GM18907 (cell line): ENCODE data around the gene MIF.
"Not testable (repeated sequence)": the region's sequence is repeated elsewhere in the genome, so short reads cannot be mapped to it uniquely, and the experiment has no call there.

ENCODE experiments used
- ATAC-seq: cut with Tn5 transposase; IDR thresholded peaks from one replicate; pipeline ENCODE4 v1.9.1; 2021; ENCODE audit warnings: mild to moderate bottlenecking, moderate library complexity; ENCODE audit not compliant: unreplicated experiment

The MIF gene

GRCh38 chr22:23893945-23894709 is at the start of gene MIF:
TSS of gene MIF (plus strand) at chr22:23894383. CDS start at chr22:23894475, 92 bp downstream.
- peak; percentile 80 for ATAC-seq

DNA sequence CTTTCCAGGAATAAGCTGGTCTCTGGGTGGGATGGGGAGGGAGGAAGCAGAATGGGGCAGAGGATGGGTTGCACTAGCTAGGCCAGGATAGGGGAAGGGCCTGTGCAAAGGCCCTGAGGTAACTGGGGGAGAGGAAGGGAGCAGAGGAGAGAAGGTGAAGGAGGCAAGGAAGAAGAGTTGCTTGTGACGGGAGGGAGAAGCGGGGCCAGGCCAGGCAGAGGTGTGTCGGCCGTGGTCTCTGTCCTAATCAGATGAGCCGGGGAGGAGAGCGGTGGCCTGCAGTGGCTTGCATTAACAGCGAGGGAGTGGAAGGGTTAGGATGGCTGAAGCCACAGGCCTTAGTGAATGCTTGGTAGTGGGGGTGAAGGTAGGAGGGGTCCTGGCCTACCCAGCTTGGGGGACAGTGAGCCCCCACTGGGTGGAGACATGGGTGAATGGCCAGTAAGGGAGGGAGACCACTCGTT is 49.4 kb upstream of the MIF start:
- peak; percentile 5 for ATAC-seq

DNA sequence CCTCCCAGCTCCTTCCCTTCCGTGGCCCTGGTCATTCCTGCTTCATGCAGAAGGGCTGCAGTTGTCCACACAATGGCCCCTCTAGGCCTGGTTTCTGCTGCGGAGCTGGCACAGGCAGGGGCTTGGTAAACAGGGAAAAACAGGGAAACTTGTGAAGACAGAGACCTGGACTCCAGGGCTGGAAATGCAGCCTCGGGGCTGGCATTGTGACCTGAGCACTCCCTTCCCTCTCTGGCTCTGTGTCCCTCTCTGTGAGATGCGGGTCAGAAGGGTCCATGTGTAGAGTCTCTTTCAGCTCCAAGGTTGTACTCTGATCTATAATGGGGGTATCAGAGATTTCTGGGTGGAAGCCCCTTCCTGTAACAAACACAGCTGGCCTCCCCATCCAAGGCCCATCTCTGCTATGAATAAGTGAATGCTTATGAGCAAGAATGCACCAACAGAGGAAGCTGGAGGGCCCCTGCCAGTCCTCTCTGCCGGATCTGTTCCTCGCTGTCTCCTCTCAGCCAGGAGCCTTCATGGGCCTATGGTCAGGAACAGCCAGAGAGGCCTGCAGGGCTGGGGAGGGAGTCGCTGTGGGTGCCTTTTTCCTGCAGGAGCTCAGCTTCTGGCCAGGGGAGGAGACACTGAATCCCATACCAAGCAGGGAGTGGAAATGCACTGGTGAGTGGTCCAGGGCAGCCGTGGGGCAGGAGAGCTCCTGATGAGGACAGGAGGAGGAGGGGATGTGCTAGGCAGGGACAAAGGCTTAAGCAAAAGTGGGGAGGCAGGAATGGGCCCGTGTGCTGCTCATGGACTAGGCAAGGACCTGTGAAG is 48.7 kb upstream of the MIF start:
- no peak for ATAC-seq

GRCh38 chr22:23846081-23846469 is 48.1 kb upstream of the MIF start:
- ATAC-seq = no peak

DNA sequence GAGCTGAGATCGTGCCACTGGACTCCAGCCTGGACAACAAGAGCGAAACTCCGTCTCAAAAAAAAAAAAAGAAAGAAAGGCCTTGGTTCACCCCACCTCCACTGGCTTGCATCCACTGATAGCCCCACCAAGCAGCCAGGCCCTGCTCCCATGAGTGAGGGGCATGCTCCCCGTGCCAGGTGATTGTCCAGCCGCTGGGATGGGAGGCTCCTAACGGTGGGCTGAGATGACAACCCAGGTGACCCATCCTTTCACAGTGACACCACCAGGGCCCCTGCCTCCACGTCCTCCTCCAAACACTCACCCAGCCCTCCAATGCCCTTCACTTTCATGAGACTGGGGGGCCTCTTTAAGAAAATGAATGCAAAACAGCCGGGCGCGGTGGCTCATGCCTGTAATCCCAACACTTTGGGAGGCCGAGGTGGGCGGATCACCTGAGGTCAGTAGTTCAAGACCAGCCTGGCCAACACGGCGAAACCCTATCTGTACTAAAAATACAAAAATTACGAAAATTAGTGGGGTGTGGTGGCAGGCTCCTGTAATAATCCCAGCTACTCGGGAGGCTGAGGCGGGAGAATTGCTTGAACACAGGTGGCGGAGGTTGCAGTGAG is 46.8 kb upstream of the MIF start:
- no peak for ATAC-seq

DNA sequence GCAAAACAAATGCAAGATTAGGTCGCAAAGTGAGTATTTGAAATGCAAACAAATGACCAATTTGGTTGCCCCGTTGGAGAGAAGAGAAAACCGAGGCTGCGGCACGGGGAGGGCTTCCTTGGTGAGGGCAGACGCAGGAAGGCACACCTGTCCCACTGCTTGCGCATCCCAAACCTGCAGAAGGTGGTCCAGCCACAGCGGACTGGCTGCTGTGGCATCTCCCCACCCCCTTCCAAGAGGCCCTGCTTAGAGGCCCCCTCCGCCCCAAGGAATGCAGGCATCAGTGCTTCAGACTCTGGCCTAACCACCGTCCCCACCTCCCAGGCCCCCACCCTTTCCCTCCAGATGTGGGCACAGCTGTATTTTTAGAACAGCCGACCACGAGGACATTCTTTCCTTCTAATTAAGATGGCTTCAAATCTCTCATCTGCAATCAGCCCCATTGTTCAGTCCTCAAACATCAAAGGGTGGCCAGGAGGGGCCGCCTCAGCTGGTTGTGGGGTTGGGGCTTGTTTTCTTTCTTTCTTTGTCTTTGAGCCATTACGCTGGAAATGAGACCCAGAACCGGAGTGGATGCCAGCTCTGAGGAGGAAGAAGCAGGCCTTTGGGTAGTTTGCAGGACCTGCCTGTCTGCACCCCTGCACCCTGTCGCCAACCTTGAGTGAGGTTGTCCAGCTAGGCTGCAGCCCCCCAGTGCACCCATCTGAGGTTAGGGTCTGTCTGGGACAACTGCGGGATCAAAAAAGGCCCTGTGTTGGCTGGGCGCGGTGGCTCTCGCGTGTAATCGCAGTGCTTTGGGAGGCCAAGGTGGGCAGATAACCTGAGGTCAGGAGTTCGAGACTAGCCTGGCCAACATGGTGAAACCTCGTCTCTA is 46.0 kb upstream of the MIF start:
- no peak for ATAC-seq

DNA sequence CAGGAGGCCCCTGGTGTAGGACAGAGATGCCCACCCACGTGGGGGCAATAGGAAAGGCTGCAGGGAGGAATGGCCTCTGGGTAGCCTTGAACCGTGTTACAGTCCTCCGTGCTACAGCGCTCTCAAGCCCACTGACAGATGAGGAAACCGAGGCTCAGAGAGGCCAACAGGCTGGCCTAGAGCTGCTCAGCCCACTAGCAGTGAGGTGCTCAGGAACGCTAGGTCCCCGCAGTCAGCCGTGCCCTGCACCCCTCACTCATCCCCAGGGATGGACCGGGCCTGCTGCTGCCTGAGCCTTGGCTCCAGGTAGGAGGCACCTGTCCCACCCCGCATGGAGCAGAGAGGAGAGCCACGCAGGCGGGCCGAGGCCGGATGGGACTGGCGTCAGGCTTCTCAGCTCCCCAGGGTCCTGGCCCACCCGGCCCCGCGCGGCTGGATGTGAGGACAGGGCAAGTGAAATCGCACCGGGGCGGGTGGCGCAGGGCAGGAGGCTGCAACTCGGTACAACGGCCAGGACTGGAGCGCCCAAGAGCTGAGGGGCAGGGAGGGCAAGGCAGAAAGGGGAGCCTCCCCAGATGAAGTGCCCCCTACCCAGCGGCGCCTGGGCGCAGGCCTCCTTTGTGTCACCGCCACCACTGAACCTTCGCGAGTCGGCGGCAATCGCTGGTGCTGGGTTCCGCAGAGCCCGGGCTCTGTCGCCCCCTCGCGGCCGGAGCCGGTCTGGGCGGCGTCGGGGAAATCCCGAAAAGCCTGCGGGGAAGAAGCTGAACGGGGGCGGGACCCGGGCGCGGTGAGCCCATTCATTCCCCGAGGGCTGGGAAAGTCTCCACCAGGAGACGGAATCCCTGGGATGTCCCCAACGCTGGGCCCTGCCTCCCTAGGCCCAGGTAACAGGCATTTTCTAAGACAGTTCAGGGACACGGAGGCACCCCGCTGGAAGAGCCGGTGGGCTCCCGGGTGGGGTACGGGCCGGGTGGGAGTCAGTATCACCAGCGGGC is 44.9 kb upstream of the MIF start:
- peak; percentile 37 for ATAC-seq

DNA sequence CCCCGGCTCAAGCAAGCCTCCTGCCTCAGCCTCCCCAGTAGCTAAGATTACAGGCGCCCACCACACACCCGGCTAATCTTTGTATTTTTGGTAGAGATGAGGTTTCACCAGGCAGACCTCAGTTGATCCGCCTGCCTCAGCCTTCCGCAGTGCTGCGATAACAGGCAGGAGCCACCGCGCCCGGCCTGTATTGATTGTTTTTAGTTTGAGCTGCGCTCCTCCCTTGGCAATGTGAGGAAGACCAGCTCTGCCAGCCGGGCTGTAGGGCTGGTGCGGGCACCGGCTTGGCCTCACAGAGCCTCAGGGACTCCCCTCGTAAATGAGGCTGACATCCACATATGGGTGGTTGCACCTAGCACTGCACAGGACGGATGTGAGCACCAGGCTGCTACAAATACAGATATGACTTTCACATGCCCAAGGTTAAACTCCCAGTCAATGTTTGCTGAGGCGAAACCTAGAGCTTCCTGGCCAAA is 44.0 kb upstream of the MIF start:
- peak; percentile 69 for ATAC-seq

DNA sequence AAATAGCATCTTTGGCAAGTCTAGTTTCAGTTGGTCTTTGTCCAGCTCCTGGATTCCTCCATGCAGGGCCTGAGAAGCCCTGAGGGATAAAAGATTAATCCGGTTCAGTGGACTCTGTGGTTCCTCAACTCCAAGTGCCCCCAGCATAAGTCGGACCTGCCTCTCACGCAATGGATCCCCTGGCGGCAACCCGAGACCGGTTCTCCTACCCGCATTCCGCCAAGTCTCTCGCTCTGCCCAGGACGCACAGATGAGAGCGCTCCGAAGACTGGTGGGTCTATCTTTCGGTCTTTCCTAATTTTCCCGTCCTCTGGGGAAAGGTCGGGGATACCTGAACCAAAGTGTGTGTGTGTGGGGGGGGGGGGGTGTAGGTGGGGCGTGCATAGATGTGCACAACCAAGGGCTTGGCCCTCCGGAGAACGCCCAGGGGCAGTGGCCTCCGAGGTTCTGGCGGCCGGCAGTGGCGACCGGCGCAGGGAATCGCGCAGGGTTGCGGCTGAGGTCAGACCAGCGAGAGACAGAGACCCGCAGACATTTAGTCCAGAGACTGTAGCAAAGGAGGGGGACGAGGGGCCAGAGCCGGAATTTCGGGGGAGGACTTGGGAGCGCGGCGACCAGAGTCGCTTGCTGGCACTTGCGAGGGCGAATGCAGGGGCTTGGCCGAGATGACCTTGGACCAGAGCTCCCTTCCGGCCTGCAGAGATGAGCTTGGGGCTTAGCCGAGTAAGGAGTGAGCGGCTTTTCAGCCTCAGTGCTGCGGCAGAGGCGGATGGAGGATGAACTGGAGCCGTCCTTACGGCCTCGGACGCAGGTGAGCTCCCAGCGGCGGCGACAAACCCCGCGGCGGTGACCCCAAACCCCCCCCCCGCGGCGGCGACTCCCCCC is 37.2 kb upstream of the MIF start:
- ATAC-seq = peak; percentile 43

DNA sequence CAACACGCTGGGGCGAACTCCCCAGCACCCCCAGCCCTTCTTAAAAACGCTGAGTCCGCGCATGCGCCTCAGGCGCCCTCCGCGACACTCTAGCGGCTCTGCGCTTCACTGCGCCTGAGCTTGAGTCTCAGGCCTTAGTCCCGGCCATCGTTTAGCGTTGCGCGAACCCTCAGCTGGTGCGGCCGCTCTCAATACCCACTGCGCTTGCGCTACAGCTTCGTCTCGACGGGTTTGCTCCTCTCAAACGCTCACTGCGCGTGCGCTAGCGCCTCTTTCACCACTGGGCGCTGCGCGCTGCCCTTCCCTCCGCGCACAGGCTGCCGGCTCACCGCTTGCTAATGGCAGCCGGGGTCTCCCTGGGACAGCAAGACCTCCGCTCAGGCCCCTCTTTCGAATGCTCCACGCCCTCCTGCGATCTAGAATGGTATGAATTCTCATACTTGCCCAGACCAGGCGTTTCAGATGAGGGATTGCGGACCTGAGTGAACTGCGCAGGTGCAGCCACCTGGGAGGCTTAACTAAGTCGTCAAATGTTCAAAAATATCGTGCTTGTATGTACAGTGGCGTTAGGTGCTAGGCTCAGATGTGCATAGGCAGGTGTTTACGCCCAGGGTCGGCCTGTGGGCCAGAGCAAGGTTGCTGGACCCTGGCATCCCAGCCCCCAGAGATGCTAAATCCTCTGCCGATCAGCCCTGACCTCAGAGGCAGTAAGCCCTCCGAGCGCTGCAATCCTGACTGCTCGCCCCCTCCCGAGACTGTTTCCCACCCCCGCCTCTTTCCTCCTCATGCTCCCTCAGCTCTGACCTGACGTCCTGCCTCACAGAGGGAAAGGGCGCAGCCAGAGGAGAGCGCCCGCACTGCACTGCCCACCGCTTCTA is 36.3 kb upstream of the MIF start, which contains the start of gene SLC2A11:
Gene SLC2A11 (plus strand): TSS at position 270 of the 878 bp plus-strand sequence. CDS start 125 bp downstream, at position 395.
- peak; percentile 91 for ATAC-seq

DNA sequence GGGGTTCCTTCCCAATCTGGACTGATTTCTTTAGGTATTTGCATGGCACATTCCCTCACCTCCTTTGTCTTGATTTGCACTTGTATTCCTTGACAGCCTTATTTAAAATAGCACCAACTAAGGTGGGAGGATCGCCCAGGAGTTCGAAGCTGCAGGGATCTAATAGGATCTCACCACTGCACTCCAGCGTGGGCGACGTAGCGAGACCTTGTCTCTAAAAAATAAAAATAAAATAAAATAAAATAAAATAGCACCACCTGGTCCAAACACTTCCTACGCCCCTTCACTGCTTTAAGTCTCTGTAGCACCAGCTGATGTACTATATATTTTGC is 35.7 kb upstream of the MIF start:
- no peak for ATAC-seq

DNA sequence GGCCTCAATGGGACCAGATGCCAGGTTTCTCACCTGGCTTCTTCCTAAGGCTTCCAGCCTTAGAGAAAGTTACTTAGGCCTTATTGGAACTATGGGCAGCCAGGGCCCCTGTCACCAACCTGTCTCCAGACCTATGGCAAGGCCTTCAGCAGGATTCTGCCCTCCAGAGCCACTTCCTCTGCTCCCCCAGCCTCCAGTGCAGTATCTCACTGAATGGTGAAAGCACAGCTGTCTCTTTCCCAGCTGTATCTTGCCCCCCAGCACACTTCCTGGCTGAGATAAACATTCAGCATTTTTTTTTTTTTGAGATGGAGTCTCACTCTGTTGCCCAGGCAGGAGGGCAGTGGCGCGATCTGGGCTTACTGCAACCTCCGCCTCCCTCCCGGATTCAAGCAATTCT is 35.0 kb upstream of the MIF start:
- ATAC-seq = no peak

DNA sequence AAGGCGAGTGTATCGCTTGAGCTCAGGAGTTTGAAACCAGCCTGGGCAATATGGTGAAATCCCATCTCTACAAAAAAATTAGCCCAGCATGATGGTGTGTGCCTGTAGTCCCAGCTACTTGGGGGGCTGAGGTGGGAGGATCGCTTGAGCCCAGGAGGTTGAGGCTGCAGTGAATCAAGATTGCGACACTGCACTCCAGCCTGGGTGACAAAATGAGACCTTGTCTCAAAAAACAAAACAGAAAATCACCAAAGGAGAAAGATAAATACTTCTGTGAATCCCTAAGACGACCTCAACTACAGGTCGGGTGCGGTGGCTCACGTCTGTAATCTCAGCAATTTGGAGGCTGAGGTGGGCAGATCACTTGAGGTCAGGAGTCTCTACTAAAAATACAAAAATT is 34.0 kb upstream of the MIF start:
- not testable (repeated sequence) for ATAC-seq

- ATAC-seq = no peak
These were observed 32.1 kb upstream of the MIF start for GRCh38 chr22:23862103-23862502.

GRCh38 chr22:23864499-23865154 is 29.6 kb upstream of the MIF start:
- not testable (repeated sequence) for ATAC-seq

- ATAC-seq = no peak
These were observed 25.6 kb upstream of the MIF start for GRCh38 chr22:23868580-23868979.

- ATAC-seq = no peak
These were observed 19.3 kb upstream of the MIF start for GRCh38 chr22:23874871-23875270.
